Endothelial cell of umbilical vein (primary cell): Measurements from ENCODE around the gene KRT79. TPM values are rescaled to one million over a fixed set of nuclear protein-coding genes. Genes with fewer than 3 reads are reported as not detected.

Experiments used
- BruUV-seq: library from RNA; stranded (reverse); fragments of 400-500 nt; replicated peaks from 2 replicates; lab custom pipeline; 2021; lab: Mats Ljungman, UMichigan
- CTCF ChIA-PET: fragments of 300-600, 350-600 bp; sonication (Branson Sonifier 250); formaldehyde crosslinking; loops from one replicate; lab custom pipeline; 2021; ENCODE audit warnings: antibody characterized with exemption, inconsistent platforms; lab: Charles Lee
- POLR2A ChIA-PET: fragments of 300-600, 350-600 bp; sonication (Branson Sonifier 250); formaldehyde crosslinking; loops from one replicate; lab custom pipeline; 2021; ENCODE audit warnings: antibody characterized with exemption, inconsistent platforms; lab: Charles Lee
- DNase-seq: peaks from one replicate; pipeline ENCODE4 v3.0.0-alpha.2; 2011; ENCODE audit warnings: low read depth, low spot score
- FAIRE-seq: peaks from 2 replicates; lab custom pipeline; 2011; peaks lifted over from hg19 to GRCh38; lab: Jason Lieb, UNC
- H2AFZ ChIP-seq: 2 replicates; pipeline ENCODE4 v1.6.0; 2012; ENCODE audit warnings: low read depth, low read length, control low read depth, inconsistent platforms
- H3K27ac ChIP-seq: 2 replicates; pipeline ENCODE4 v1.5.1; 2011; ENCODE audit warnings: low read depth, mild to moderate bottlenecking, control low read depth, low read length, moderate library complexity; ENCODE audit not compliant: insufficient read depth
- H3K27me3 ChIP-seq, 2 experiments: 2 replicates each; pipeline versions ENCODE4 v1.6.0 to v1.6.1; 2011; ENCODE audit warnings: low read length in 2 of 2, mixed read lengths in 1 of 2; ENCODE audit not compliant: control insufficient read depth in 2 of 2, insufficient read depth in 2 of 2
- H3K36me3 ChIP-seq, 2 experiments: 2 replicates in 1 of 2; 3 replicates in 1 of 2; pipeline ENCODE4 v1.5.1; 2011; ENCODE audit warnings: low read length in 2 of 2, mild to moderate bottlenecking in 1 of 2, moderate library complexity in 1 of 2; ENCODE audit not compliant: control insufficient read depth in 2 of 2, insufficient read depth in 2 of 2; ENCODE audit errors: extremely low read depth in 1 of 2
- H3K4me1 ChIP-seq: 3 replicates; pipeline ENCODE4 v1.5.1; 2011; ENCODE audit warnings: mild to moderate bottlenecking, low read length; ENCODE audit not compliant: control insufficient read depth, insufficient read depth; ENCODE audit errors: extremely low read depth
- H3K4me2 ChIP-seq: 2 replicates; pipeline ENCODE4 v1.6.1; 2011; ENCODE audit warnings: low read length, control low read depth, mixed read lengths; ENCODE audit not compliant: insufficient read depth
- H3K4me3 ChIP-seq, 3 experiments: fragments of 200-600 bp in 1 of 3; sonication (generic), shearing (Covaris generic) in 1 of 3; replicated peaks in 1 of 3; 2 replicates each; pipeline ENCODE4 v1.5.1; 2011 to 2016; ENCODE audit warnings: control low read depth in 3 of 3, low read length in 3 of 3, mild to moderate bottlenecking in 2 of 3, inconsistent platforms in 1 of 3, low read depth in 1 of 3, moderate library complexity in 1 of 3; ENCODE audit not compliant: insufficient read depth in 1 of 3
- H3K79me2 ChIP-seq: 2 replicates; pipeline ENCODE4 v1.6.0; 2012; ENCODE audit warnings: low read length, inconsistent platforms; ENCODE audit not compliant: control insufficient read depth, insufficient read depth
- H3K9ac ChIP-seq: replicated peaks from 2 replicates; pipeline ENCODE3; 2011; ENCODE audit warnings: low read length, control low read depth; ENCODE audit not compliant: insufficient read depth; ENCODE audit errors: extremely low read depth
- H3K9me1 ChIP-seq: replicated peaks from 3 replicates; pipeline ENCODE4 v1.6.0; 2011; ENCODE audit warnings: mild to moderate bottlenecking, low read length; ENCODE audit not compliant: control insufficient read depth, insufficient read depth; ENCODE audit errors: extremely low read depth
- H3K9me3 ChIP-seq: replicated peaks from 2 replicates; pipeline ENCODE4 v1.5.1; 2012; ENCODE audit warnings: low read length, inconsistent platforms; ENCODE audit not compliant: control insufficient read depth, insufficient read depth
- H4K20me1 ChIP-seq: replicated peaks from 2 replicates; pipeline ENCODE3; 2011; ENCODE audit warnings: mild to moderate bottlenecking, low read length; ENCODE audit not compliant: control insufficient read depth, insufficient read depth; ENCODE audit errors: extremely low read depth
- EZH2 ChIP-seq: IDR thresholded peaks from 2 replicates; pipeline ENCODE4 v1.6.1; 2012; ENCODE audit warnings: borderline replicate concordance, low read depth, mild to moderate bottlenecking, moderate library complexity, low read length, inconsistent platforms; ENCODE audit not compliant: severe bottlenecking
- FOS ChIP-seq: IDR thresholded peaks from 2 replicates; pipeline ENCODE4 v1.6.1; 2011; ENCODE audit warnings: mild to moderate bottlenecking, low read length, moderate library complexity, borderline replicate concordance; ENCODE audit not compliant: insufficient read depth
- GATA2 ChIP-seq: IDR thresholded peaks from 2 replicates; pipeline ENCODE4 v1.7.0; 2011; ENCODE audit warnings: low read depth, mild to moderate bottlenecking, moderate library complexity, mixed read lengths, low read length; ENCODE audit not compliant: insufficient read length, insufficient read depth
- JUN ChIP-seq: IDR thresholded peaks from 2 replicates; pipeline ENCODE4 v1.6.1; 2011; ENCODE audit warnings: borderline replicate concordance, low read depth; ENCODE audit not compliant: insufficient read length, insufficient read depth
- MAX ChIP-seq: IDR thresholded peaks from 2 replicates; pipeline ENCODE4 v1.6.1; 2011; ENCODE audit not compliant: insufficient read depth, insufficient read length
- MYC ChIP-seq: IDR thresholded peaks from one replicate; pipeline ENCODE4 v1.6.1; 2011; ENCODE audit warnings: mild to moderate bottlenecking, low read depth, low read length
- POLR2A ChIP-seq: IDR thresholded peaks from 2 replicates; pipeline ENCODE4 v1.6.1; 2012; ENCODE audit warnings: low read depth, mild to moderate bottlenecking, control low read depth, low read length
- POLR2AphosphoS5 ChIP-seq: IDR thresholded peaks from 2 replicates; pipeline ENCODE4 v1.6.1; 2012; ENCODE audit warnings: low read depth, mild to moderate bottlenecking, control low read depth, low read length, moderate library complexity; ENCODE audit not compliant: insufficient read depth
- dilution Hi-C: fragments of 300-500 bp; cut with MboI; formaldehyde crosslinking; loops from one replicate; pipeline ENCODE4 v1.15.0; 2019; ENCODE audit warnings: low sequenced_read_pairs; ENCODE audit not compliant: extremely low pct_ligation_motif_present
- intact Hi-C: fragments of 100-400 bp; cut with micrococcal nuclease; formaldehyde crosslinking; loops from one replicate; pipeline ENCODE4 v1.10.0; 2022
- polyA plus RNA-seq, 4 experiments: library from polyadenylated mRNA; depleted of rRNA in 3 of 4; stranded (reverse) in 3 of 4; unstranded in 1 of 4; fragments of >200 nt; gene quantifications; 2 replicates each; pipeline versions ENCODE4 v1.2.1 to v1.2.3, GENCODE V29; 2011 to 2012; ENCODE audit warnings: missing spikeins in 1 of 4
- total RNA-seq: library from RNA; stranded (reverse); gene quantifications from 2 replicates; pipeline ENCODE4 v1.2.3, GENCODE V29; 2021
- TF ChIP-seq, protein P1 (sequence below), 2 donors: IDR thresholded peaks; 1 replicate in 1 of 2; 2 replicates in 1 of 2; pipeline ENCODE4 v1.5.1; 2011; ENCODE audit warnings: low read length in 2 of 2, mild to moderate bottlenecking in 2 of 2, moderate library complexity in 2 of 2, control low read depth in 1 of 2, inconsistent platforms in 1 of 2, low read depth in 1 of 2; ENCODE audit not compliant: insufficient read depth in 1 of 2; ENCODE audit errors: extremely low read depth in 1 of 2

The KRT79 gene
- total and polyA plus RNA-seq, 2 donors (not counting 3 experiments of a cell fraction or from before 2014, with no cell fraction given) = not detected

- no peaks in the 10 kb centered on the region for H3K36me3 ChIP-seq
- H3K27me3 ChIP-seq = no peaks in the 10 kb centered on the region
- H3K27ac ChIP-seq = no peak overlapping the region
- H3K79me2 ChIP-seq = no peaks in the 10 kb centered on the region
- no peaks in the 10 kb centered on the region for H3K9me3 ChIP-seq
- CTCF ChIA-PET = no interaction called here
- no peak for TF ChIP-seq GATA2
- TF ChIP-seq MAX = no peak
- no peak for TF ChIP-seq JUN
- no peak for TF ChIP-seq FOS
- no peak for TF ChIP-seq EZH2
- no peak for TF ChIP-seq MYC
- TF ChIP-seq, protein P1, sequence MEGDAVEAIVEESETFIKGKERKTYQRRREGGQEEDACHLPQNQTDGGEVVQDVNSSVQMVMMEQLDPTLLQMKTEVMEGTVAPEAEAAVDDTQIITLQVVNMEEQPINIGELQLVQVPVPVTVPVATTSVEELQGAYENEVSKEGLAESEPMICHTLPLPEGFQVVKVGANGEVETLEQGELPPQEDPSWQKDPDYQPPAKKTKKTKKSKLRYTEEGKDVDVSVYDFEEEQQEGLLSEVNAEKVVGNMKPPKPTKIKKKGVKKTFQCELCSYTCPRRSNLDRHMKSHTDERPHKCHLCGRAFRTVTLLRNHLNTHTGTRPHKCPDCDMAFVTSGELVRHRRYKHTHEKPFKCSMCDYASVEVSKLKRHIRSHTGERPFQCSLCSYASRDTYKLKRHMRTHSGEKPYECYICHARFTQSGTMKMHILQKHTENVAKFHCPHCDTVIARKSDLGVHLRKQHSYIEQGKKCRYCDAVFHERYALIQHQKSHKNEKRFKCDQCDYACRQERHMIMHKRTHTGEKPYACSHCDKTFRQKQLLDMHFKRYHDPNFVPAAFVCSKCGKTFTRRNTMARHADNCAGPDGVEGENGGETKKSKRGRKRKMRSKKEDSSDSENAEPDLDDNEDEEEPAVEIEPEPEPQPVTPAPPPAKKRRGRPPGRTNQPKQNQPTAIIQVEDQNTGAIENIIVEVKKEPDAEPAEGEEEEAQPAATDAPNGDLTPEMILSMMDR (IDR thresholded peaks at IDR 0.05; ENCODE audit: extremely low read depth in 1 of 2, insufficient read depth in 1 of 2, low read depth in 1 of 2, low read length in 2 of 2) = no peak
- TF ChIP-seq POLR2AphosphoS5 = no peak
- no peak for TF ChIP-seq POLR2A
- no peak overlapping the region for H2AFZ ChIP-seq
- FAIRE-seq = no peak
- H3K4me1 ChIP-seq = no peaks in the 10 kb centered on the region
- DNase-seq = no peak
- H4K20me1 ChIP-seq = no peaks in the 10 kb centered on the region
- dilution Hi-C loops (no loop called here), intact Hi-C loops (no loop called here)
- no peak overlapping the region for H3K4me2 ChIP-seq
- no peak overlapping the region for H3K4me3 ChIP-seq
- no TSS peak for BruUV-seq
- POLR2A ChIA-PET = no interaction called here
- no peak overlapping the region for H3K9ac ChIP-seq
- H3K9me1 ChIP-seq = no peaks in the 10 kb centered on the region
Observed at GRCh38 chr12:52810554-52810953, 23.6 kb downstream of the KRT79 start.
